ENCODE results near the gene GNAL. TPM values are rescaled to one million over a fixed set of nuclear protein-coding genes. Genes with fewer than 3 reads are reported as not detected.

GNAL gene
- total and polyA plus RNA-seq, 2 of the 4 experiments (the other 2 are of a cell fraction): 0.15 to 0.36 TPM

DNA sequence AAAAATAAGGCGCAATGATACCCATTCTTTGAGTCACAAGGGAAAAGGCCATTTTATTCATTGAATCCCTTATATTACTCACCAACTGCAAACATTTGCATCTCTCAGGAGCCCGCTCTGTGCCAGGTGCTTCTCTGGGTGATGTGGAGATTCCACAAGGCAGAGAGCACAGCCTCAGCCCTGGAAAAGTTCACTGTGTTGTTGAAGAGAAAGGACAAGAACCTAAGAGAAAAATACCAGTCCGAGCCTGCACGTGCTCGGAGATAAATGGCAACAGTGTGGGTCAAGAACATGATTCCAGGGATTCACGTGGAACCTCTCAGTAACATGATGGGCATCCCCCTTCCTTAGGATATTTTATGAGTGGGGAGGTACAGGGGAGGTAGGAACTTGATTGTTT is 11.8 kb downstream of the GNAL start:
- no peak overlapping the region for H2BK5ac ChIP-seq (ENCODE audit: low read depth, low read length, poor library complexity, severe bottlenecking)
- no peak overlapping the region for H3K14ac ChIP-seq (replicated peaks; ENCODE audit: low read depth, low read length)
- in situ Hi-C loops (cut with MboI; ENCODE audit: low sequenced_read_pairs) (no loop called here), dilution Hi-C loops (cut with HindIII; ENCODE audit: low sequenced_read_pairs, unreplicated experiment) (no loop called here), intact Hi-C loops (cut with micrococcal nuclease) (no loop called here)
- no peaks in the 10 kb centered on the region for H3K79me1 ChIP-seq (ENCODE audit: low read depth in 1 of 2, low read length in 2 of 2)
- no peak overlapping the region for H2BK120ac ChIP-seq (ENCODE audit: low read depth, low read length)
- no peak overlapping the region for H4K5ac ChIP-seq (ENCODE audit: low read depth, low read length)
- H3K23ac ChIP-seq (ENCODE audit: low read depth, low read length): no peak overlapping the region
- H4K8ac ChIP-seq (ENCODE audit: low read depth in 2 of 2, low read length in 2 of 2): no peak overlapping the region
- no peaks in the 10 kb centered on the region for H4K20me1 ChIP-seq (ENCODE audit: insufficient read depth, low read length)
- H2BK15ac ChIP-seq (ENCODE audit: low read depth, low read length): no peak overlapping the region
- no peaks in the 10 kb centered on the region for H3K36me3 ChIP-seq (ENCODE audit: control insufficient read depth, insufficient read depth, low read length)
- no peak overlapping the region for H2AK9ac ChIP-seq (replicated peaks; ENCODE audit: low read depth, low read length, poor library complexity)
- H3K27me3 ChIP-seq (ENCODE audit: control insufficient read depth, insufficient read depth, low read length): peaks cover 11% of the 10 kb centered on the region
- POLR2A ChIA-PET (ENCODE audit: unreplicated experiment): no interaction called here
- no peaks in the 10 kb centered on the region for H3K9me3 ChIP-seq (ENCODE audit: control insufficient read depth, insufficient read depth, low read length)
- no peak overlapping the region for H3K56ac ChIP-seq (ENCODE audit: extremely low read depth, insufficient read depth, low read length)
- H3K4me2 ChIP-seq (ENCODE audit: low read depth, low read length): no peak overlapping the region
- H3K4me3 ChIP-seq (ENCODE audit: insufficient read depth, low read depth, low read length): no peak overlapping the region
- H2BK20ac ChIP-seq (ENCODE audit: low read depth, low read length): no peak overlapping the region
- H3K9ac ChIP-seq (ENCODE audit: low read depth, low read length): no peak overlapping the region
- no peak overlapping the region for H3K4ac ChIP-seq (ENCODE audit: low read depth, low read length)
- no peak overlapping the region for H3K18ac ChIP-seq (ENCODE audit: low read depth, low read length)
- TF ChIP-seq MAZ (IDR thresholded peaks at IDR 0.05; ENCODE audit: borderline replicate concordance, low read depth, low read length): no peak
- TF ChIP-seq CTCF (conservative IDR thresholded peaks at IDR 0.05; ENCODE audit: low read depth, low read length): no peak
- no peak for TF ChIP-seq POLR2A (IDR thresholded peaks at IDR 0.05; ENCODE audit: low read depth, low read length)
- TF ChIP-seq NFE2L2 (IDR thresholded peaks at IDR 0.05; ENCODE audit: low read depth, low read length): no peak
- TF ChIP-seq RCOR1 (IDR thresholded peaks at IDR 0.05; ENCODE audit: insufficient replicate concordance, low read length): no peak
- TF ChIP-seq CHD1 (IDR thresholded peaks at IDR 0.05; ENCODE audit: low read depth, low read length): no peak
- TF ChIP-seq MXI1 (IDR thresholded peaks at IDR 0.05; ENCODE audit: borderline replicate concordance, low read depth, low read length): no peak
- TF ChIP-seq RFX5 (IDR thresholded peaks at IDR 0.05; ENCODE audit: low read depth, low read length): no peak
- TF ChIP-seq RAD21 (IDR thresholded peaks at IDR 0.05; ENCODE audit: low read length): no peak
- TF ChIP-seq BHLHE40 (IDR thresholded peaks at IDR 0.05; ENCODE audit: low read depth, low read length): no peak
- no peak for TF ChIP-seq CEBPB (IDR thresholded peaks at IDR 0.05; ENCODE audit: low read depth, low read length)
- TF ChIP-seq FOS (IDR thresholded peaks at IDR 0.05; ENCODE audit: low read depth, low read length): no peak
- TF ChIP-seq ELK1 (IDR thresholded peaks at IDR 0.05; ENCODE audit: borderline replicate concordance, low read depth, low read length): no peak
- no peak for TF ChIP-seq MAFK (IDR thresholded peaks at IDR 0.05; ENCODE audit: low read depth, low read length)
- TF ChIP-seq, protein P1, sequence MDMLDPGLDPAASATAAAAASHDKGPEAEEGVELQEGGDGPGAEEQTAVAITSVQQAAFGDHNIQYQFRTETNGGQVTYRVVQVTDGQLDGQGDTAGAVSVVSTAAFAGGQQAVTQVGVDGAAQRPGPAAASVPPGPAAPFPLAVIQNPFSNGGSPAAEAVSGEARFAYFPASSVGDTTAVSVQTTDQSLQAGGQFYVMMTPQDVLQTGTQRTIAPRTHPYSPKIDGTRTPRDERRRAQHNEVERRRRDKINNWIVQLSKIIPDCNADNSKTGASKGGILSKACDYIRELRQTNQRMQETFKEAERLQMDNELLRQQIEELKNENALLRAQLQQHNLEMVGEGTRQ (IDR thresholded peaks at IDR 0.05; ENCODE audit: low read depth, low read length): no peak
- TF ChIP-seq SMC3 (IDR thresholded peaks at IDR 0.05; ENCODE audit: low read depth, low read length): no peak
- WGBS, 2 experiments (ENCODE audit: extremely low coverage in 2 of 2, insufficient read length in 1 of 2): 84% methylated on average over 4 of the region's 6 CpGs; no CpG with 5 or more reads in 1 of the 2 experiments
- DNase-seq (no peak), ATAC-seq (ENCODE audit: low read depth) (no peak)
- H3K4me1 ChIP-seq (ENCODE audit: control insufficient read depth, insufficient read depth, low read length): no peaks in the 10 kb centered on the region
- no TSS peak for BruUV-seq (replicated peaks)
- H2AFZ ChIP-seq (replicated peaks; ENCODE audit: low read length, poor library complexity): no peak overlapping the region
- H2AK5ac ChIP-seq (ENCODE audit: low read depth, low read length): no peak overlapping the region
- CTCF ChIA-PET: no interaction called here
- H3K27ac ChIP-seq (ENCODE audit: insufficient read depth, low read length): no peak overlapping the region
- no peak overlapping the region for H4K91ac ChIP-seq (ENCODE audit: insufficient read depth, low read depth, low read length)
- H3K9me1 ChIP-seq (ENCODE audit: insufficient read depth, low read length): no peaks in the 10 kb centered on the region
